Putamen (tissue), 1 donor: ENCODE results near the gene ESR1.
"Not testable (repeated sequence)": the region's sequence is repeated elsewhere in the genome, so short reads cannot be mapped to it uniquely, and the experiment has no call there.

Experiments used
- DNase-seq: peaks from one replicate; pipeline ENCODE4 v3.0.0-alpha.2; 2016; ENCODE audit warnings: low spot score

ESR1 gene

GRCh38 chr6:152136449-152136825 lies 329.0 kb downstream of the ESR1 start:
- DNase-seq, result no peak

DNA sequence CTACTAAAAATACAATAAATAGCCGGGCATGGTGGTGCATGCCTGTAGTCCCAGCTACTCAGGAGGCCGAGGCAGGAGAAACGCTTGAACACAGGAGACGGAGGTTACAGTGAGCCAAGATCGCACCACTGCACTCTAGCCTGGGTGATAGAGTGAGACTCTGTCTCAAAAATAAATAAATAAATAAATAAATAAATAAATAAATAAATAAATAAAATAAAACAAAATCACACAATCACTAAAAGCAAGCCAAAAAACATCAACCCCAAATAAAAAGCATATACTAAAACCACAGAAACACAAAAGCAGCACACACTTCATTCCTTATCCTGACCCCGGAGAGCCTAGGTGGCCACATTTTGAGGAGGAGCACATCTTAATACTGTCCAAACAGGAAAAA lies 330.9 kb downstream of the ESR1 start:
- not testable (repeated sequence) for DNase-seq

GRCh38 chr6:152142105-152142504 lies 334.6 kb downstream of the ESR1 start:
- no peak for DNase-seq

- no peak for DNase-seq
Measured at GRCh38 chr6:152143359-152143758, 335.9 kb downstream of the ESR1 start.

- DNase-seq, result no peak
Measured at GRCh38 chr6:152146385-152146784, 338.9 kb downstream of the ESR1 start.

DNA sequence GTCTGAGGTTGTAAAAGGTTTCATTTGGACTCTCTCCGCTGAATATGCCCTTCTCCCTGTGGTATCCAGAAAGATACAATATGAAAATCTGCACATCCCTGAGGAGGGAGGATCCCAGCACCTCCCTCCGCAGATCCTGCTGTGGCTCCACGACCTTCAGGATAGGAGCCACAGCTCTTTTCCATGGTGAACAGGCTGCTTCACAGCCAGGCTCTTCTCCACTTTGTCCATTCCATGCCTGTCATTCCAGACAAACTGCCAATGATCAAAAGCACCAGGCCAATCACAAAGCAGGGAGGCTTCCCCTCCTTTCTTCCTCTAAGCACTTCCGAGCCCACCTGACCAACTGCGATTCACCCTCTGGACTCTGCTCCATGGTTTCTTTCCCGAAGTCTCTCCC lies 339.8 kb downstream of the ESR1 start:
- DNase-seq, result no peak

- no peak for DNase-seq
Measured at GRCh38 chr6:152148412-152148811, 340.9 kb downstream of the ESR1 start.

GRCh38 chr6:152150196-152150595 lies 342.7 kb downstream of the ESR1 start:
- DNase-seq, result no peak

- DNase-seq, result no peak
Measured at GRCh38 chr6:152151920-152152319, 344.4 kb downstream of the ESR1 start.

DNA sequence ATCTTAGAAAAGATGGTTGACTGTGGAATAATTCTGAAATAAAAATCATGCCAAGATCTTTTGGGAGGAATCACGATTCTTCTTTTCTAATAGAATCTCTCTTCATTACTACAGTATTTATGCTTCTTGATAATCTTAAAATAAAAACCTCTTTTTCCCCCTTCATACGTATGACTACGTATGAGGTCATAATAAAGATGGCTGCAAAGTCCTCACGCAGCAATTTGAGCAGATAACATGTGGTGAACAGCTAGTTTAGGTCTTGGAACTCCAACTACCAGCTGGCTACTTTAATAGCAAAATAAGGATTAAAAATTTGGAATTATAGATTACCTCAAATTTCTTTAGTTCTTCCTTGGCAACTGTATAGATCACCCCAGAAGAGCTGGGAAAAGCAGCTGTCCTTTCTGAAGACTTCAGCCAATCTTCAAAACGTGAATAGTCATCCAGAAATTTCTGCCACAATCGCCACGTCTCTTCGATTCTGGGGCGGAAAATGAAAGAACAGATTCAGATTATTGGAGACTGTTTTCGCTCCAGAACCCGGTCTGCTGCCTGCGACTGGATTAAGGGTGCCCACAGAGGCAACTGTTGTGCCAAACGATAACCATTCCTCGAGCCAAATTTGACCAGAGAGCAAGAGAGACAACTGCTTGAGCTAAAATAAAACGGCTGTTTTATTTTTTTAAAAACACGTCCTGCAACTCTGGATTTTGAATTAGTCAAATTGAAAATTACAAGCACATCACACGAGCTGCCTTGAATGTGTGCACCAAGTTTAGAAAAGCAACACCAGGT lies 347.3 kb downstream of the ESR1 start:
- no peak for DNase-seq

GRCh38 chr6:152155792-152156191 lies 348.3 kb downstream of the ESR1 start:
- DNase-seq, result no peak

DNA sequence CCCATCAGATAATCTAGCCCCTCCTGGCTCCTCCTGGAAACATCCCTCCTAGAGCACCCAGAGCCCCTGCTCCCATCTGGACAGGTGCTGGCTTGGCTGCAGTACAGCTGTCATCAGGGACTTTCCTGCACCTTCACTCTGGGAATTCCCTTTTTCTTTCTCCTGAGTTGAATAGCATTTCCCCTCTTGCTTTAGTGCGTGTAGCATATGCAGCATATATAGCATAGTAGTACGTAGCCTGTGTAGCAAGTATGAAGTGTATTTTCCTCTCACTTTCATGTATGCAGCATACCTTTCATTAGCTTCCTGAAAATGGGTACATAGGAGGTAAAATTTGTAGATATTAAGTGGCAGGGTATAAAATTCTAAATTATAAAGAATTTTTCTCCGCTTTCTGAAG lies 352.9 kb downstream of the ESR1 start:
- DNase-seq, result no peak

GRCh38 chr6:152161501-152161900 lies 354.0 kb downstream of the ESR1 start:
- no peak for DNase-seq

- DNase-seq, result no peak
Measured at GRCh38 chr6:152164957-152165356, 357.5 kb downstream of the ESR1 start.

DNA sequence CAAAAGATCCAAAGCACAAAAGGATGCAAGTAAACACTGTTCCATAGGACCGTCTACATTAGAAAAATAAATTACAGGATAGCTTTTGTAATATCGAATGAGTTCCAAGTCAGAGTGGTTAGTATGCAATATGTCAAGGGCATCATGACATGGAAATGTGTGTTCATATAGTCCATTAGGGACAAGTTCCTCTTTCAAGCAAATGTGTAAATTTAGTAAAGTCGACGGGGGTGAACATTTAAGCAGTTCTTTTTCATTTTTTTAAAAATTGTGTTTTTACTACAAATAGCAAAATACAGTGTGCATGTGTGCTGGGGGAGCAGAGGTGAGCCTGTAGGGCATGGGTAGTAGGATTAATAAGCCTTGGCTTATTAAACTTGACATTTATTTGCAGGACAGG lies 359.0 kb downstream of the ESR1 start:
- DNase-seq, result no peak

- DNase-seq, result no peak
Measured at GRCh38 chr6:152166897-152167296, 359.4 kb downstream of the ESR1 start.

DNA sequence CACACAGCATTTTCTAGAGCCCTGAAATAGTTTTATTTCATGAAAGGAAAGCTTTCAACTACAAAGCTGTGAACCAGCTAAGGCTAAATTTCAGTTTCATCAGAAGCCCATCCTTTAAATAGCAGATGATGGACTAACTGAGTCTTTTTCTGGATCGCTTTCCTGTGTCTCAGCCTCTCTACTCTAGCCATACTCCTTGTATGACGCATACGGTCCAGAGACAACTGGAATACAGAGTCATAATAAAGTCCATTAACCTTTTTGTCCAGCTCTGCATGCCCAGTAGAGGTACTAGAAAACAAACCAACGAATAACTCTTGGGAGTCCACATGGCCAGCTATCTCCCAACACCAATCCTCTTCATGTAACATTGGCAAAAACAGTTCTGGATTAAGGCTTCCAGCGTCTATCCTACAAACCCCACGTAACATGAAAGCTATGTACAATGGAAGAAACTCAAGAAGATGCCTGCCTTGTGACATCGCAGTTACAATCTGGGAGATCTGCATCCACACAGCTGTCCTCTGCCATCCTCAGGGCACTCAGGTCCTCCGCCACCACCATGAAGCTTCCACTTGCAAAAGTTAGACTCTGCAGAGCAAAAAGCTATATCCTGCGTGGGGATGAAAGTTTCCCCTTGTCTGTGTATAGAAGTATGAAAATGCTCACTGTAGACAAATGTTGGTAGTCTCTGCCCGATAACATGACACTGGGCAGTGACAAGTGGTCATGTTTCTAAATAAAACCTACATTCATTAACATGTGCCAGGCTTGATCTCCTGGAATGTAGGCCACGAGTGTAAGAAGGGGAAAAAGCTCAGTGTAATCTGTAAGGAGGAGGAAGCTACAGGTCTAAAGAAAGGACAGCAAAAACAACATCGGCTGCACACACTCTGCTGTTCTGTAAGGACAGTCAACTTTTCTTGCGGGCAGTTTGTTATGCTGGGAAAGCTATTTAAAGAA lies 360.4 kb downstream of the ESR1 start:
- DNase-seq, result no peak

- no peak for DNase-seq
Measured at GRCh38 chr6:152170313-152170701, 362.8 kb downstream of the ESR1 start.

DNA sequence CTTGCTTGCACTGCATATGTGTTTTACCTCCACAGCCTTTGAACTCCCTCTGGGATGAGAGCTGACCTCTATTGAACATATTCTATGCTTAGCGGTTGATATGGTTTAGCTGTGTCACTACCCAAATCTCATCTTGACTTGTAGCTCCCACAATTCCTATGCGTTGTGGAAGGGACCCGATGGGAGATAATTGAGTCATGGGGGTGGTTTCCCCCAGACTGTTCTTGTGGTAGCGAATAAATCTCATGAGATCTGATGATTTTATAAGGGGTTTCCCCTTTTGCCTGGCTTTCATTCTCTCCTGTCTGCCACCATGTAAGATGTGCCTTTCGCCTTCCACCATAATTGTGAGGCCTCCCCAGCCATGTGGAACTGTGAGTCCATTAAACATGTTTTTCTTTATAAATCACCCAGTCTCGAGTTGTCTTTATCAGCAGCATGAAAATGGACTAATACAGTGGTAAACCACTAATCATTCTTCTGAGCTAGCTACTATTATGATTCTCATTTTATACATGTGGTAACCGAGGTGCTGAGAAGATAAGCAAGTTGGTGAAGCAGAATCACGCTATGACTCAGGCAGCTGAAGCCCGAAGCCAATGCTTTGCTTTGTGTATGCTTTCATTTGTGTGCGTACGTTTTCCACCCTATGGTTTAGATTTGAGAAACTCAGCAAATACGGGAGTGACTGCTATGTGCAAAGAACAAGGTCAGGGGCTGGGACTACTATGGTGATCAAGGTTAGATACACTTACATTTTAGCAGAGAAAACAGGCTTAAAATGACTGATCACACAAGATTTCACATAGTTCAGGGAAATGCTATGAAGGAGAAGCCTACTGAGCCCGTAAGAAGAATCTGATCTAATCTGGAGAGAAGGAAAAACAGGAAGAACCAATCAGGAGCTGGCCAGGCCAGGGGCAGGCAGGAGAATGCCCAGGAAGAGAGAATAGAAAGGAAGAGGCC lies 363.5 kb downstream of the ESR1 start:
- no peak for DNase-seq

- no peak for DNase-seq
Measured at GRCh38 chr6:152173321-152173720, 365.8 kb downstream of the ESR1 start.

- DNase-seq, result no peak
Measured at GRCh38 chr6:152173957-152174356, 366.5 kb downstream of the ESR1 start.

DNA sequence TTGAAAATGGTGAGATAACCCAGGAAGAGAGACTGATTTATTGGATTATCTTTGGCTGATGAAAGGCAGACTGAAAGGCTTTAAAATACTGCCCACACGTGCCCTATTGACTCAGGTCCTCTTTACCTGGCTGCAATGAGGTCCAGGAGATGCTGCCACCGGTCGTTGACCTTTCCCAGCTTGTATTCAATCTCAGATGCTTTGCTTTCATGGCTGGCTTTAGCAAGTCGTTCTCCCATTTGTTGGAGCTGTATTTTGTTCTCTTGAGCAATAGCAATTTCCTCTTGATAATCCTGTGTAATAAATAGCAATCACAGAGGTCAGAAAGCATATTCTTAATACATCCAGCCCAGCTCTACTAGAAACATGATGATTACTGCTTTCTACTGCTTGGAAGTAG lies 368.8 kb downstream of the ESR1 start:
- no peak for DNase-seq
